GM18520 (cell line): Measurements from ENCODE around the gene TMEM86A.

ENCODE experiments used
- ATAC-seq: cut with Tn5 transposase; IDR thresholded peaks from one replicate; pipeline ENCODE4 v1.9.1; 2021; ENCODE audit not compliant: unreplicated experiment

The TMEM86A gene

DNA sequence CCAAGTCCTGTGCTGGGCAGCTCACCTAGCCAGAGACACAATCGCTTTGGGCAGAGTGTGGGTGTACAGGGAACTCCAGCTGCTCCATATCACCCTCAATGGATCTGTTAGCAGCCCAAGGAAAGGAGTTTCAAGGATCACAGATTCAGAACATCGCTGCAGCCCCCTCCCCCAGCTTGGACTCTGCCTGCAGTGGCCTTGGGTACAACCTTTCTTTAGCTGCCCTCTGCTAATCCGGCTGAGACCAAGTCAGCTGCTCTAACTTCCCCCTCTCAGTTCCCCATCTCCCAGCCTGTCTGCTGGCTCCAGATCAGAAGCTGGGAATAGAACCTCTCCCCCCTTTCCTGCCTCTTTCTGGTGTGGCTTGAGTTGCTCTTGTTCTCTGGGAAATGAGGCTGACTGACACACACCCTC lies 1.3 kb downstream of the TMEM86A start:
- no peak for ATAC-seq

DNA sequence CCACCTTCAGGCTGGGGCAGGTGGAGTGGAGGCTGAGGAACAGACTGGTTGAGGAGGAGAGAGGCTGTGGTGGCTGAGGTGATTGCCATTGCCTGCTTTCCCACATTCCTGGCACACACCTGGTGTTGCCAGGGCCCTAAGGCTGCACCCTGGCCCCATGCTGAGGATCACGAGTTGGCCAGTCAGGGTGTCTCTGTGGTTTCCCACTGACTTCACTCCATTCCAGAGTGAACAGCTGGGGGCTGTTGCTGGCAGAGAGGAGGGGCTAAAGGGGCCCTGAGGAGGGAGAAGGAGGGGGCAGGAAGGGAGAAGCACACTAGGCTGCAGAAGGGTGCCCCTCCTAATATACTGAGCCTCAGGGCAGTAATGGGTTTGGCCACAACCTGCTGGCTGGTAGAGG lies 1.8 kb downstream of the TMEM86A start:
- no peak for ATAC-seq

DNA sequence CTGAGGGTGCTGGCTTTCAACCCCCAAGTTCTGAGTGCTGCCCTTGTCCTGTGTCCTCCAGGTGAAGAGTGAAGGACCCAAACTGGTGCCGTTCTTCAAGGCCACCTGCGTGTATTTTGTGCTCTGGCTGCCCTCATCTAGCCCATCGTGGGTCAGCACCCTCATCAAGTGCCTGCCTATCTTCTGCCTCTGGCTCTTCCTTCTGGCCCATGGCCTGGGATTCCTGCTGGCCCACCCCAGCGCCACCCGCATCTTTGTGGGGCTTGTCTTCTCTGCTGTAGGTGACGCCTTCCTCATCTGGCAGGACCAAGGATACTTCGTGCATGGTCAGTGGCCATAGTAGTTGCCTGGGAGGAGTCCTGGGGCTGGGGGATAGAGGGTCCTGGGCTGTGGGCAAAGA lies 2.3 kb downstream of the TMEM86A start:
- no peak for ATAC-seq

- ATAC-seq = no peak
Observed at GRCh38 chr11:18701614-18702216, 3.1 kb downstream of the TMEM86A start.

GRCh38 chr11:18703001-18703763 lies 4.6 kb downstream of the TMEM86A start:
- ATAC-seq = no peak

GRCh38 chr11:18704045-18704645 lies 5.6 kb downstream of the TMEM86A start:
- ATAC-seq = no peak

DNA sequence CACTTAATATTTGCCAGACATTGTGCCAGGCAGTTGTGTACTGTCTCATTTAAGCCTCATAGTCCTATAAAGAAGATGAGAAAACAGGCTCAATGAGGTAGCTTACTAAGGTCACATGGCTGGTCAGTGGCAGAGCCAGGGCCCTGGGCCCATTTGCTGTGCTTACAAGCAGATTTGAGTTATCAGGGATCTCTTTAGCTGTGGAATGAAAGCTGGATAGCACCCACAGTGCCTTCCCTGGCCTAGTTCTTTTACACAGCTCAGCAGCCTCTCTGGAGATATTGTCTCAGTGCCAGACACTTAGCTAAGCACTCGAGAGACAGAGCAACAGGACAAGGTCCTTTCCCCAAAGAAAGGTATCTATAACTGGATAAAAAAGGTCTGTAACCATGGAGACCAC lies 6.1 kb downstream of the TMEM86A start:
- no peak for ATAC-seq

DNA sequence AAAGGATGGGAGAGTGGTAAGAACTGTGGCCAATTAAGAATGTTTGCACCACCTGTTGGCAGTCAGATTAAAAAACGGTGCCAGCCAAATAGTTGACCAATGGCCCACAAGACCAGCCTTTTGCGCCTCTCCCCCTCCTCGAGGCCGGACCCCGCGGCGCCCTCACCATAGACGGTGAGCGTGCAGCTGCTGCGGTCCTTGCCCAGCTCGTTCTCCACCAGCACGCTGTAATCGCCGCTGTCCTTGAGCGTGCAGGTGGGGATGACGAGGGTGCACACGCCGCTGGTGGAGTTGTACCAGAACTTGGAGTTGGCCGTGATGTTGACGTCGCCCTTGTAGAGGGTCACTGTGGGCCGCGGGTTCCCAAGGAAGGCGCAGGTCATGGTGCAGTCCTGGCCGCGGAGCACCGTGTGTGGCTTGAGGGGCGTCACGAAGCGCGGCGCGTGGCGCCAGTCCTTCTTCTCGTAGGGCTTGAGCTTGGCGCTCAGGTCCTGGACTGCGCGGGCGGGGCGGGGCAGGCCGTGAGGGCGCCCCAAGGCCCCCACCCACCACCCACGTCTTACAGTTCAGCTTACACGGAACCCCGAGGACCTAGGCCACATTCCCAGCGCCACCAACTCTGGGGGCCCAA lies 7.2 kb downstream of the TMEM86A start:
- no peak for ATAC-seq

- no peak for ATAC-seq
Observed at GRCh38 chr11:18706330-18707243, 8.0 kb downstream of the TMEM86A start.

DNA sequence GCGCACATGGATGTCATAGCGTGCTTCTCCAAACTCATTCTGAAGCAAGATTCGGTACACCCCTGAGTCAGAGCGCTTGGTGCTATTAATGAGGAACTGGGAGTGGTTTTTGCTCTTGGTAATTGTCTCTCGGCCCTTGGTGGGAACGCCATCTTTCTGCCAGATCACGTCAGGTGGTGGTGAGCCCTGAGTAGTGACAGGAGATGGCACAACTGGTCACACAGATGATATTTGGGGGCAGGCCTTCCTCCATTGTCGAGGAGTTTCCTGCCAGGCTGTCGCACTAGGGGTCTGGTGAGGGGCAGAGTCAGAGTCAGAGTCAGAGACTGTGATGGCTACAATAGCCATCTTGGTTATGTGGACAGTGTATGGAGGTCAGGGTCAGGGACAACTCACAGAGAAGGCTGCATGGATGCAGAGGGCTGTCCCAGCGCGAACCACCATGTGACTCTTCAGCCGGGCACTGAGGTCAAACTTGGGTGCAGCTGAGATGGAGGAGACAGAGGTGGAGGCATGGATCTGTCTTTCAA lies 9.3 kb downstream of the TMEM86A start:
- no peak for ATAC-seq

DNA sequence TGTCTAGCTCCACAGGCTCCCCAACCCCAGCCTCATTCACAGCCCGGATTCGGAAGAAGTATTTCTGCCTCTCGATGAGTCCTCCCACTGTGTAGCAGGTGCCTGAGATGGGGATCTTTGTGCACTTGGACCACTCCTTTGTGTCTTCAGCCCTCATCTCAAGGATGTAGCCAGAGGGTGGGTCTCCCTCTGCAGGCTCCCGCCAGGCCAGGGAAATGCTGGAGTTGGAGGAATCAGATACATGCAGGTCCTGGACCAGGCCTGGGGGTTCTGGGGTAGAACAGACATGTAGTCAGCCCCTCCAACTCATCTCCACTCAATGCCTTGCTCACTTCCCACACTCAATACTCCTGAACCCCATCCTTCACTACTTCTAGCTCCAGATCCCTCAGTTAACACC lies 10.8 kb downstream of the TMEM86A start:
- no peak for ATAC-seq

- ATAC-seq = peak; percentile 34
Observed at GRCh38 chr11:18710545-18710944, 12.0 kb downstream of the TMEM86A start.

DNA sequence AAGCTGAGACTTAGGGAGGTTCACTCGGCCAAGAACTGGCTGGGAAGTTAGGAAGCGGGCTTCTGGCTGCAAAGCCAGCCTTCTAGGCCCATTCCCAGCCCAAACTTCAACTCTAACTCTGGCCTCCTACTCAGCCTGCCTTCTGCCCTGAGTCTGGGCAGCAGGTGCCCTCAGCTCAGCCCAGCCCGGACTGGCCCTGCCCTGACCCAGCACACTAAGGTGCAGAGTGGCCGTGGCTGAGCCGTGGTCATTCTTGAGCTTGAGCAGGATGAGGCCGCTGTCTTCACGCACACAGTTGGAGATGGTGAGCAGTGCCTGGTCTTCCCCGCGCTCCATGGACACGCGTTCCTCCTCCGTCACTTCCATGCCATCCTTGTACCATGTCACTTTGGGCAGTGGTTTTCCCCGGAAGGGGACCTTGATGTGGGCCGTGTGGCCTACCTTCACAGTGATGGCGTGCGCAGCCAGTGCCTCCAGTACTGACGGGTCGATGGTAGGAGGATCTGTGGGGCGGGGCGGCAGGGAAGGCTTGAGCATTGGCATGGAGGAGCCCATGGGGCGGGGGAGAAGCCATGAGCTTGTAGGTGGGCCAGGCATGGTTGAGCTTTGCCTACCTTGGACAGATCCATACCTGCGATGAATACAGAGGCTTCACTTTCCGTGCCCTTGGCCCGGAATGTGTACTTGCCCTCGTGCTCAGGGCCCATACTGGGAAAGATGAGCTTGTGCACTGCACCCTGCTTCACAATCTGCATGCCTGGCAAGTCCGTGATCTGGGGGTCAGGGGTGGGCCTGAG lies 15.3 kb downstream of the TMEM86A start:
- ATAC-seq = no peak

DNA sequence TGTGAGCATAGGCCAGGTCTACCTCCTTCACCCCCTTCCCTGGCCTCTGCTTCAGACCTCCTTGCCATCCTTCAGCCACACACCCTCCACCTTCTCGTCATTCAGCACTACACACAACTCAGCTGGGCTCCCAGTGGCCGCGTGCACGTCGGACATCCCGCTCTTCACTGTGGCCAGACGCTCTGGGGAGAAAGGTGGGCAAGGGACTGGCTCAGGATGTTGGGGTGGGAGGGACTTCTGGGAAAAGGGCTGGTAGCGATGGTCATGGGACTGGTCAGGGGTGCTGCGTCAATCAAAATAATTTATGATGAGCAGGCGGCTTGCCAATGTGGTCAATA lies 15.8 kb downstream of the TMEM86A start:
- no peak for ATAC-seq

DNA sequence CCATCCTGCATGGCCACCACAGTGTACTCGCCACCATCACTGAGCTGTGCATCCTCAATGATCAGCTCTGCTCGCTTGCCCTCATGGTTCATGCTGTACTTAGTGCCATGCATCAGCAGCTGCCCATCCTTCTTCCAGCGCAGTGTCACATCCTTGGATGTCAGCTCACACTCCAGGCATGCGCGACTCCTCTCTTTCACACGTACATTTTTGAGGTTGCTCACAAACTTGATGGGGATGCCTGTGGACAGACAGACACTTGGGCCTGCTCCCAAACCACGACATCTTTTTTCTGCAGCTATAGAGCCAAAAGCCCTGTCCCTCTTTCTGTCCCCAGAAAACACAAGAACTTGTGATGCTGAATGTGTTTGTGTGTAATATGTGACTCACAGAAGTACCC lies 16.9 kb downstream of the TMEM86A start:
- no peak for ATAC-seq

GRCh38 chr11:18720091-18720807 lies 21.7 kb downstream of the TMEM86A start:
- no peak for ATAC-seq

GRCh38 chr11:18720808-18721560 lies 22.4 kb downstream of the TMEM86A start:
- ATAC-seq = peak; percentile 43

- ATAC-seq = no peak
Observed at GRCh38 chr11:18721561-18722292, 23.1 kb downstream of the TMEM86A start.
